Lung (tissue), 12 donors: ENCODE data around the gene CIB2. TPM values are rescaled to one million over a fixed set of nuclear protein-coding genes. Genes with fewer than 3 reads are reported as not detected.

Experiments used
- ATAC-seq: fragments of 200-7000 bp; cut with Tn5 transposase; one replicate; pipeline ENCODE4 v1.9.1; 2020; ENCODE audit warnings: moderate number of reproducible peaks; ENCODE audit not compliant: insufficient read depth, low FRiP score
- DNase-seq, 3 donors: peaks; one replicate each; pipeline ENCODE4 v3.0.0-alpha.2; 2013 to 2017
- H3K27ac ChIP-seq, 2 donors: one replicate each; pipeline ENCODE4 v1.5.1; 2013; ENCODE audit warnings: mild to moderate bottlenecking in 2 of 2, moderate library complexity in 2 of 2, control low read depth in 1 of 2, inconsistent platforms in 1 of 2, low read depth in 1 of 2, low read length in 1 of 2
- H3K27me3 ChIP-seq, 3 donors: one replicate each; pipeline ENCODE4 v1.5.1; 2013; ENCODE audit warnings: low read length in 2 of 3; ENCODE audit not compliant: control insufficient read depth in 3 of 3, insufficient read depth in 3 of 3
- H3K36me3 ChIP-seq, 4 donors: one replicate each; pipeline ENCODE4 v1.5.1; 2013; ENCODE audit warnings: low read length in 4 of 4, mild to moderate bottlenecking in 1 of 4, moderate library complexity in 1 of 4; ENCODE audit not compliant: control insufficient read depth in 4 of 4, insufficient read depth in 4 of 4
- H3K4me1 ChIP-seq, 5 donors: one replicate each; pipeline ENCODE4 v1.5.1; 2013; ENCODE audit warnings: low read length in 5 of 5, mild to moderate bottlenecking in 2 of 5, moderate library complexity in 1 of 5; ENCODE audit not compliant: control insufficient read depth in 5 of 5, insufficient read depth in 5 of 5
- H3K4me3 ChIP-seq: one replicate; pipeline ENCODE4 v1.5.1; 2013; ENCODE audit warnings: mild to moderate bottlenecking, control low read depth, moderate library complexity
- H3K9ac ChIP-seq, 2 donors: one replicate each; pipeline ENCODE4 v1.5.1; 2013; ENCODE audit warnings: low read length in 2 of 2, control low read depth in 1 of 2; ENCODE audit not compliant: insufficient read depth in 1 of 2
- H3K9me3 ChIP-seq, 4 donors: one replicate each; pipeline ENCODE4 v1.5.1; 2013; ENCODE audit warnings: low read length in 3 of 4, mild to moderate bottlenecking in 1 of 4, moderate library complexity in 1 of 4; ENCODE audit not compliant: control insufficient read depth in 4 of 4, insufficient read depth in 3 of 4
- CTCF ChIP-seq: IDR thresholded peaks from 2 replicates; pipeline ENCODE4 v1.5.1; 2012; ENCODE audit warnings: mild to moderate bottlenecking; ENCODE audit errors: control extremely low read depth, extremely low read depth
- WGBS, 2 donors: extraction: QIAGEN DNeasy Blood & Tissue Kit; methylation state at CpG; one replicate each; pipeline ENCODE4 v1.1.7; 2013; 5-methylcytosine and 5-hydroxymethylcytosine counted together
- polyA plus RNA-seq, 2 donors: library from polyadenylated mRNA; stranded (reverse); fragments of 200-250 nt; gene quantifications; one replicate each; pipeline ENCODE4 v1.2.1, GENCODE V29; 2013
- total RNA-seq, 2 donors: library from RNA; depleted of rRNA in 1 of 2; stranded (reverse); fragments of >200 nt in 1 of 2; gene quantifications; one replicate each; pipeline ENCODE4 v1.2.1, GENCODE V29; 2014 to 2021
- donor health status: control.
- donor health status: control.
- donor health status: Bipolar disorder and iron deficiency.
- donor health status: healthy.
- donor health status: DM: yes; HTN: yes; CAD: no.

CIB2 gene
- total and polyA plus RNA-seq, 4 donors, result 0.95 to 9.8 (median 2.1) TPM

GRCh38 chr15:78058401-78058935, 72.8 kb downstream of the CIB2 start:
- H3K4me3 ChIP-seq, result no peak overlapping the region
- H3K9me3 ChIP-seq, result no peaks in the 10 kb centered on the region
- peak overlapping the region in 1 of 2 donors; percentile 79 for H3K27ac ChIP-seq
- peaks cover 0 to 2% (median 0%) of the 10 kb centered on the region in 3 donors for H3K27me3 ChIP-seq
- ATAC-seq (no peak), DNase-seq (no peak)
- H3K4me1 ChIP-seq, result peaks cover 0 to 40% (median 35%) of the 10 kb centered on the region in 5 donors
- no peak for TF ChIP-seq CTCF
- H3K36me3 ChIP-seq, result peaks cover 0 to 2% (median under 1%) of the 10 kb centered on the region in 4 donors
- 93 to 95% methylated on average over 10 of the region's 10 CpGs for WGBS, 2 donors
- H3K9ac ChIP-seq, result no peak overlapping the region

GRCh38 chr15:78057803-78058202, 73.4 kb downstream of the CIB2 start:
- ATAC-seq (no peak), DNase-seq (no peak)
- no peak for TF ChIP-seq CTCF
- Histone ChIP-seq H3K4me3 (no peak overlapping the region), H3K9ac (no peak overlapping the region), H3K36me3 (peaks cover 0 to 8% (median 4%) of the 10 kb centered on the region in 4 donors), H3K27ac (no peak overlapping the region), H3K27me3 (peaks cover 0 to 2% (median 0%) of the 10 kb centered on the region in 3 donors), H3K9me3 (no peaks in the 10 kb centered on the region), H3K4me1 (peaks cover 0 to 40% (median 28%) of the 10 kb centered on the region in 5 donors)
- WGBS, 2 donors, result 85 to 89% methylated on average over 5 of the region's 5 CpGs

- peaks cover 6 to 39% (median 28%) of the 10 kb centered on the region in 5 donors for H3K4me1 ChIP-seq
Observed at GRCh38 chr15:78056714-78057269, 74.5 kb downstream of the CIB2 start.

More at GRCh38 chr15:78056714-78057269, 74.5 kb downstream of the CIB2 start:
- Histone ChIP-seq H3K36me3 (peaks cover 0 to 13% (median 6%) of the 10 kb centered on the region in 4 donors), H3K27me3 (peaks cover 0 to 2% (median 0%) of the 10 kb centered on the region in 3 donors), H3K9me3 (no peaks in the 10 kb centered on the region), H3K27ac (peak overlapping the region in 1 of 2 donors; percentile 87), H3K4me3 (no peak overlapping the region), H3K9ac (no peak overlapping the region)
- no peak for DNase-seq
- TF ChIP-seq CTCF, result no peak
- WGBS, 2 donors, result 10 to 21% methylated on average over 2 of the region's 2 CpGs
- ATAC-seq, result no peak
